Ishikawa (cell line): ENCODE results near the gene DGKG.

Experiments
- CREB1 ChIP-seq: IDR thresholded peaks from 2 replicates; pipeline ENCODE4 v1.6.1; 2012; ENCODE audit warnings: low read depth
- RAD21 ChIP-seq: IDR thresholded peaks from 2 replicates; pipeline ENCODE4 v1.6.1; 2012; ENCODE audit warnings: low read depth
- YY1 ChIP-seq: IDR thresholded peaks from 2 replicates; pipeline ENCODE4 v1.6.1; 2012; ENCODE audit warnings: low read depth
- TF ChIP-seq, protein P1 (sequence below): IDR thresholded peaks from 2 replicates; pipeline ENCODE4 v1.6.1; 2012

DNA sequence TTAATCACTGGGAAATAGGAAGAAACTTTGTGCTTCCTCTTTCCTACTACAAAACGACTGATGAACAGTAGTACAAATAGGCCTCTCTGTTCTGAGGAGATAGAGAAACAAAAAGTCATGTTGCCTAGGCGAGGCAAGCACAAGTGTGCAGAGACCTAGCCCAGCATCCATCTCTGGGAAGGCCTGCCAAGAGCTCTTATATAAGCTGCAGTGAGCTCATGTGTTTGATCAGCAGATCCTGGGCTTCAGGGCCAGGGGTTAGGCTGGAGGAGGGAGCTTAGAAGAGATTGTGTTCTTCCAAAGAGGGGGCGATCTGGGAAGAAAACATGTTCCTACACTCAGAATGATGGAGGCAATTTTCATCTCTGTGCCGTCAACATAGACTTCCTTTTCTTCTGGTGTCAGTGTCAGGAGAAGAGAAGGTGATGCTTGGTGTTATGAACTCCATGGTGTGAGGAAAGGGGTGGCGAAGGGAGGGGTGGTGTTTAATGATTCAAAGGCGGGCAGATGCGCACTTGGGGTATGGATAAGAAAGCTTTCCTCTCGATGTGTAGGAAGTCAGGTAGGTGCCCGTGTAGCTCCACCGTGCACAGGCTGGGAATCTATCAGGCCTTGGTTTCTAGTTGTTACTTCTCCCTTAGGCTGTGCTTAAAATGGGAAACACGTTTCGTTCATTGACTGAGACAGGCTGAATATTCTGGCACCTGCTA, 223.6 kb downstream of the DGKG start:
- no peak for TF ChIP-seq CREB1
- TF ChIP-seq YY1: no peak
- TF ChIP-seq, protein P1, sequence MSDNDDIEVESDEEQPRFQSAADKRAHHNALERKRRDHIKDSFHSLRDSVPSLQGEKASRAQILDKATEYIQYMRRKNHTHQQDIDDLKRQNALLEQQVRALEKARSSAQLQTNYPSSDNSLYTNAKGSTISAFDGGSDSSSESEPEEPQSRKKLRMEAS: no peak
- TF ChIP-seq RAD21: no peak
